Measurements from ENCODE around the gene GPC3.

- no peak for TF ChIP-seq CTCF (conservative IDR thresholded peaks at IDR 0.05; ENCODE audit: low read depth in 2 of 2)
- TF ChIP-seq EZH2 (IDR thresholded peaks at IDR 0.05; ENCODE audit: low read depth, unreplicated experiment), result no peak
- TF ChIP-seq REST (IDR thresholded peaks at IDR 0.05; ENCODE audit: unreplicated experiment), result no peak
- no peak for TF ChIP-seq EZH2phosphoT487 (IDR thresholded peaks at IDR 0.05; ENCODE audit: unreplicated experiment)
- no peak for TF ChIP-seq JUNB (IDR thresholded peaks at IDR 0.05; ENCODE audit: unreplicated experiment)
- no peak for TF ChIP-seq ETS1 (IDR thresholded peaks at IDR 0.05)
- no peak for TF ChIP-seq POLR2AphosphoS5 (IDR thresholded peaks at IDR 0.05; ENCODE audit: low read depth)
- TF ChIP-seq CREB1 (CRISPR knock-in tag; IDR thresholded peaks at IDR 0.05; ENCODE audit: low read depth), result no peak
- no peak for TF ChIP-seq NANOG (IDR thresholded peaks at IDR 0.05; ENCODE audit: borderline replicate concordance)
These were observed 35.2 kb downstream of the GPC3 start for GRCh38 chrX:133950214-133950613.

All from GM23338 (cell line).